ENCODE results near the gene CST9.
"Not testable (repeated sequence)": the region's sequence is repeated elsewhere in the genome, so short reads cannot be mapped to it uniquely, and the experiment has no call there.

Gene CST9

GRCh38 chr20:23585808-23586734, 19.6 kb downstream of the CST9 start:
- Mint-ChIP-seq H3K36me3 (ENCODE audit: low read depth) (no peaks in the 10 kb centered on the region), H3K4me1 (no peaks in the 10 kb centered on the region), H3K9me3 (peaks cover 2% of the 10 kb centered on the region)

GRCh38 chr20:23585449-23585807, 20.3 kb downstream of the CST9 start:
- no peak for TF ChIP-seq CTCF (IDR thresholded peaks at IDR 0.05; ENCODE audit: unreplicated experiment in 3 of 3)
- peaks cover 5% of the 10 kb centered on the region for H3K27me3 Mint-ChIP-seq (ENCODE audit: low read depth)
- no peaks in the 10 kb centered on the region for H3K4me1 Mint-ChIP-seq
- peaks cover 4% of the 10 kb centered on the region for H3K9me3 Mint-ChIP-seq
- no peak overlapping the region for H3K27ac Mint-ChIP-seq
- H3K36me3 Mint-ChIP-seq (ENCODE audit: low read depth) = no peaks in the 10 kb centered on the region
- no peak overlapping the region for H3K4me3 Mint-ChIP-seq

More at GRCh38 chr20:23585808-23586734, 19.6 kb downstream of the CST9 start:
- Mint-ChIP-seq H3K4me3 (no peak overlapping the region), H3K27me3 (ENCODE audit: low read depth) (peaks cover 5% of the 10 kb centered on the region), H3K27ac (no peak overlapping the region)
- no peak for TF ChIP-seq CTCF (IDR thresholded peaks at IDR 0.05; ENCODE audit: unreplicated experiment in 3 of 3)

GRCh38 chr20:23584434-23585199, 21.1 kb downstream of the CST9 start:
- peaks cover 6% of the 10 kb centered on the region for H3K9me3 Mint-ChIP-seq
- TF ChIP-seq CTCF (IDR thresholded peaks at IDR 0.05; ENCODE audit: unreplicated experiment in 3 of 3) = no peak
- no peak overlapping the region for H3K27ac Mint-ChIP-seq
- H3K4me3 Mint-ChIP-seq = no peak overlapping the region
- H3K27me3 Mint-ChIP-seq (ENCODE audit: low read depth) = peaks cover 5% of the 10 kb centered on the region
- H3K4me1 Mint-ChIP-seq = no peaks in the 10 kb centered on the region
- H3K36me3 Mint-ChIP-seq (ENCODE audit: low read depth) = no peaks in the 10 kb centered on the region

- TF ChIP-seq CTCF (IDR thresholded peaks at IDR 0.05; ENCODE audit: unreplicated experiment in 3 of 3) = no peak
- no peaks in the 10 kb centered on the region for H3K27me3 Mint-ChIP-seq (ENCODE audit: low read depth)
- no peak overlapping the region for H3K27ac Mint-ChIP-seq
- H3K4me1 Mint-ChIP-seq = no peaks in the 10 kb centered on the region
- H3K4me3 Mint-ChIP-seq = no peak overlapping the region
- H3K9me3 Mint-ChIP-seq = peaks cover 6% of the 10 kb centered on the region
- H3K36me3 Mint-ChIP-seq (ENCODE audit: low read depth) = no peaks in the 10 kb centered on the region
These were observed 22.2 kb downstream of the CST9 start for GRCh38 chr20:23583526-23583925.

GRCh38 chr20:23582293-23582692, 23.4 kb downstream of the CST9 start:
- Mint-ChIP-seq H3K4me3 (no peak overlapping the region), H3K36me3 (ENCODE audit: low read depth) (no peaks in the 10 kb centered on the region), H3K27me3 (ENCODE audit: low read depth) (no peaks in the 10 kb centered on the region), H3K4me1 (no peaks in the 10 kb centered on the region), H3K9me3 (peaks cover 6% of the 10 kb centered on the region), H3K27ac (no peak overlapping the region)
- no peak for TF ChIP-seq CTCF (IDR thresholded peaks at IDR 0.05; ENCODE audit: unreplicated experiment in 3 of 3)

GRCh38 chr20:23581833-23582232, 23.9 kb downstream of the CST9 start:
- H3K36me3 Mint-ChIP-seq (ENCODE audit: low read depth); H3K4me3 Mint-ChIP-seq; H3K9me3 Mint-ChIP-seq; H3K27ac Mint-ChIP-seq; H3K4me1 Mint-ChIP-seq; H3K27me3 Mint-ChIP-seq (ENCODE audit: low read depth): not testable (repeated sequence)
